ENCODE results near the gene NPL. TPM values are rescaled to one million over a fixed set of nuclear protein-coding genes. Genes with fewer than 3 reads are reported as not detected.

NPL gene
- total and polyA plus RNA-seq, 9 of the 15 experiments (the other 6 are each of a cell fraction or from before 2014, with no cell fraction given) = 9.9 to 22.3 (median 14.2) TPM

DNA sequence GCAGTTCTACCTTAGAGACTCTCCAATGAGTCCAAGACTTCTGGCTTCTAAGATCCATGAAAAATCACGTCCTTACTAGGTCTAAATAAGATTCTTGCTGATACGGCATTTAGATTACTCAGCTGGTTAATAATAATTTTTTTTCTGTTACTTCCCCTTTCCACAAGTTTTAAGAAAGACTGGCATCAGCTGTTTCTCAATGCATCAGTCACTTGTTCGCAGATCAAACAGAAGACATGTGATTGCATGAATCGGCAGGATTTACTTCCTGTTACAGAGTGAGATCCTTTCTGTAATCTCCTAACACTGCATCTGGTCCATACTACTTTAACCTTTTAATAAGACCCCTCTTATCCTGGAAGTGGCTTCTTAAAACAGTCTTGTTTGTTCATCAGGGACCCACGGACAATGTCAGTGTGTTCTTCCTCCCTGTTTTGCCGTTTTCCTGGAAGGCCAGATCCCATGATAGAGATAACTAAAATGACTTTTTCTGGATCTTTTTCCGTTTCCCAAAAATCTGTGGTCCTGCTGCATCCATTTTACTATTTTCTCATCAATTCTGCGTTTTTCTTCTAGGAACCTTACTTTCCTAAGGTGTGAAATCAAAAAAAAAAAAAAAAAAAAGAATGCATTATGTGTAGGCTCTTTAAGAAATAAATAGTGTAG lies 6.1 kb downstream of the NPL start (continued):
- TF ChIP-seq MYNN (IDR thresholded peaks at IDR 0.05) (peak; percentile 82; the same call in 1 of the 2 replicates), MYNN (CRISPR knock-in tag; IDR thresholded peaks at IDR 0.05) (no peak), PRPF4 (IDR thresholded peaks at IDR 0.05; ENCODE audit: insufficient read depth, low read depth, low read length, poor library complexity, severe bottlenecking) (no peak), DMBX1 (CRISPR knock-in tag; IDR thresholded peaks at IDR 0.05; ENCODE audit: borderline replicate concordance) (no peak), SMAD2 (IDR thresholded peaks at IDR 0.05; ENCODE audit: low read depth, low read length) (no peak), IRF9 (tag; IDR thresholded peaks at IDR 0.05) (no peak), SMAD3 (CRISPR knock-in tag; conservative IDR thresholded peaks at IDR 0.05) (no peak), GATA2 (CRISPR knock-in tag; IDR thresholded peaks at IDR 0.05) (no peak), HSF4 (CRISPR knock-in tag; IDR thresholded peaks at IDR 0.05; ENCODE audit: borderline replicate concordance) (no peak), TRIM28 (IDR thresholded peaks at IDR 0.05) (no peak), ZNF197 (CRISPR knock-in tag; IDR thresholded peaks at IDR 0.05; ENCODE audit: low read depth) (no peak; the same call in 1 of the 2 replicates), FOXP1 (CRISPR knock-in tag; IDR thresholded peaks at IDR 0.05) (no peak), RBBP5 (IDR thresholded peaks at IDR 0.05; ENCODE audit: borderline replicate concordance, insufficient read depth, low read length, poor library complexity, severe bottlenecking) (no peak), NELFE (IDR thresholded peaks at IDR 0.05; ENCODE audit: insufficient read depth, insufficient read length) (no peak), FOXJ3 (CRISPR knock-in tag; IDR thresholded peaks at IDR 0.05) (no peak), FOXM1 (IDR thresholded peaks at IDR 0.05; ENCODE audit: low read depth) (no peak), FOXM1 (CRISPR knock-in tag; IDR thresholded peaks at IDR 0.05; ENCODE audit: low read depth) (no peak), CHD4 (IDR thresholded peaks at IDR 0.05; ENCODE audit: insufficient read depth, insufficient replicate concordance, low read depth, low read length, poor library complexity, severe bottlenecking) (no peak), FIP1L1 (IDR thresholded peaks at IDR 0.05; ENCODE audit: low read depth, low read length, poor library complexity, severe bottlenecking) (no peak), SRSF3 (IDR thresholded peaks at IDR 0.05; ENCODE audit: insufficient read depth, low read length) (no peak), SMAD4 (CRISPR knock-in tag; conservative IDR thresholded peaks at IDR 0.05) (no peak), HCFC1 (IDR thresholded peaks at IDR 0.05; ENCODE audit: low read depth, low read length) (no peak), ZNF57 (CRISPR knock-in tag; IDR thresholded peaks at IDR 0.05) (no peak), CAMTA2 (CRISPR knock-in tag; conservative IDR thresholded peaks at IDR 0.05) (no peak), ZMIZ1 (IDR thresholded peaks at IDR 0.05; ENCODE audit: low read depth in 2 of 2, low read length in 2 of 2) (no peak)

All from K562 (cell line).